Mononuclear cell (primary cell): Measurements from ENCODE around the gene RGP1. TPM values are rescaled to one million over a fixed set of nuclear protein-coding genes. Genes with fewer than 3 reads are reported as not detected.

Source experiments
- H3K27me3 ChIP-seq: 2 replicates; pipeline ENCODE4 v1.6.0; 2011; ENCODE audit warnings: low read length, control low read depth; ENCODE audit not compliant: insufficient read depth
- H3K4me1 ChIP-seq: 2 replicates; pipeline ENCODE4 v1.5.1; 2011; ENCODE audit warnings: mild to moderate bottlenecking, low read length, control low read depth; ENCODE audit not compliant: insufficient read depth
- H3K4me3 ChIP-seq: 2 replicates; pipeline ENCODE4 v1.5.1; 2011; ENCODE audit warnings: mild to moderate bottlenecking, low read length, moderate library complexity
- H3K9me3 ChIP-seq: 2 replicates; pipeline ENCODE4 v1.5.1; 2011; ENCODE audit warnings: low read depth, mild to moderate bottlenecking, control low read depth, low read length
- total RNA-seq: library from RNA; depleted of rRNA; stranded (reverse); fragments of >200 nt; gene quantifications from one replicate; pipeline ENCODE4 v1.2.3, GENCODE V29; 2012

The RGP1 gene, protein sequence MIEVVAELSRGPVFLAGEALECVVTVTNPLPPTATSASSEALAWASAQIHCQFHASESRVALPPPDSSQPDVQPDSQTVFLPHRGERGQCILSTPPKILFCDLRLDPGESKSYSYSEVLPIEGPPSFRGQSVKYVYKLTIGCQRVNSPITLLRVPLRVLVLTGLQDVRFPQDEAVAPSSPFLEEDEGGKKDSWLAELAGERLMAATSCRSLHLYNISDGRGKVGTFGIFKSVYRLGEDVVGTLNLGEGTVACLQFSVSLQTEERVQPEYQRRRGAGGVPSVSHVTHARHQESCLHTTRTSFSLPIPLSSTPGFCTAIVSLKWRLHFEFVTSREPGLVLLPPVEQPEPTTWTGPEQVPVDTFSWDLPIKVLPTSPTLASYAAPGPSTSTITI
- 6.6 TPM for total RNA-seq

DNA sequence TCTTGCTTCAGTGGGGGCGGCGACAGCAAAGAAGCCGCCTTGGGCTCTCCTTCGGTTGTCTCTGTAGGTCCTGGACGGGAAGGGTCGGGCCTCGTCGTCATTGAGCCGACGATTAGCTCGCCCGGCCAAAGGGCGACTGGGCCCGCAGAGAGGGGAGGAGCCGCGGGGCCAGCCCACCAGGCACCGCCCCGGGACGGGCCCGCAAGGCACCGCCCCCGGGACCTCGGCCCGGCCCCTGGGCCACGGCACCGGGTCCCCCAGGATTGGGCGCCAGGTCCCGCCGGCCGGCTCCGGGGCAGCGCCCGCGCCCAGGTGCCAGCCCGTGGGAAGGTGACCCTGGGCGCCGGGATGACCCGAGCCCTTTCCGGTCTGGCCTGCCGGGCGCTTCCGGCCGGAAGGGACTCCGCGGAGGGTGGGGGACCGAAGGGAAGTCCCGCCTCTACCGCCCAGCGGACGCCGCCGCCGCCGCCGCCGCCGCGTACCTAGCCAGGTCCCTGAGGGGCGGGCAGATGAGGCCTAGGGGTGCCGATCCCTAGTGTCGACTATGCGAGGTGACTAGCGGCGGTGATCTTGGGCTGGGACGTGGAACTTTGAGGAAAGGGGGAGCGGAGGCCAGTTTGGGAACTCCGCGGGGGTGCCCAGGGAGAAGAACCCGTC is at the start of gene RGP1, which contains the start of gene GBA2:
Gene RGP1 (plus strand): TSS at position 430 of the 657 bp plus-strand sequence. CDS start 469 bp downstream, outside the sequence.
Gene GBA2 (minus strand): TSS at position 371 of the 657 bp plus-strand sequence. CDS start 524 bp downstream, outside the sequence.
- Histone ChIP-seq H3K27me3 (no peaks in the 10 kb centered on the region), H3K9me3 (no peaks in the 10 kb centered on the region), H3K4me1 (peaks cover 51% of the 10 kb centered on the region), H3K4me3 (peak within 1 kb of the TSS; percentile 74)

DNA sequence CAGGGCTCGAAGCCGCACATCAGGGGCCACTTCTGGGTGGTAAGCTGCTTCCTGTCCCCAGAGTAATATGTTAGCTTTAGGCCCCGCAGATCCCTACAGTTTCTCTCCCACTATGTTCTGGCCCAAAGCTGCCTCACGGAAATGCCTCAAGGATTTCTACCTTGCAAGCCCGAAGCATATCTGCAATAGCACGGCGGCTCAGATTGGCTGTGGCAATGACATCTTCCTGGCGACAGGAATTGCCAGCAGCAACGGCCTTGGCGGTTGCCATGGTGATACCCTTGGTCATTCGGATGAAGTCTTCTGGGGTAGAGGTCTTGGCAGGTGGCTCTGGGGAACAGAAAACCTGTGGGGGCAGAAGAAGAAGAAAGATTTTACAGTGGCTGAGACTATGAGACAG is 49.1 kb upstream of the RGP1 start:
- Histone ChIP-seq H3K4me1 (peaks cover 4% of the 10 kb centered on the region), H3K27me3 (no peaks in the 10 kb centered on the region), H3K4me3 (no peak overlapping the region), H3K9me3 (no peaks in the 10 kb centered on the region)

DNA sequence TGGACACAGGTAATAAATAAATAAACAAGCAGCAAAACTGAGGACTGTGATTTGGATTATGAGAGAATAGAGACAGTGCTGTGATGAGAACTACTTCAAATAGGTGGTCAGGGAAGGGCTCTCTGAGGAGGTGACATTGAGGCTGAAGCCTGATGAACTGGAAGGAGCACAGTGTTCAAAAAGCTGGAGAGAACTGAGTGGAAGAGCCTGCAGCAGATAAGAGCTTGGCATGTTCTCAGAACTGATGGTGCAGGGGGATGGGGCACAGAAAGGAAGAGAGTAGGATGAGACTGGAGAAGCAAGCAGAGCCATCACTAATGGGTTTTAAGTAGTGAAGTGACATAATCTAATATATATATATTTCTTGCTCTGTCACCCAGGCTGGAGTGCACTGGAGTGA is 48.1 kb upstream of the RGP1 start:
- H3K4me3 ChIP-seq = no peak overlapping the region
- H3K9me3 ChIP-seq = no peaks in the 10 kb centered on the region
- H3K4me1 ChIP-seq = peaks cover 4% of the 10 kb centered on the region
- H3K27me3 ChIP-seq = no peaks in the 10 kb centered on the region

DNA sequence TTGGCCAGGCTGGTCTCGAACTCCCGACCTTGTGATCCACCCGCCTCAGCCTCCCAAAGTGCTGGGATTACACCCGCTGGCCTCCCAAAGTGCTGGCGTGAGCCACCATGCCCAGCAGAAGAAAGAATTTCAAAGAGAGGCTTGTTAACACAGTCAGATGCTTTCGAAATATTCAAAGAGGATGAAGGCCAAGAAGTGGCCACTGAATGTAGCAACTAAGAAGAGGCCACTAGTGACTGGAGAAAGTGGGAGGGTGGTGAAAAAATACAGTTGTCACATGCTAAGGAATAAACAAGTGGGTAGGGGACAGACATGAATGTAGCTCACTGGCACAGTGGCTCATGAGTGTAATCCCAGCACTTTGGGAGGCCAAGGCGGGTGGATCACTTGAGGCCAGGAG is 46.4 kb upstream of the RGP1 start:
- no peaks in the 10 kb centered on the region for H3K27me3 ChIP-seq
- no peaks in the 10 kb centered on the region for H3K4me1 ChIP-seq
- no peaks in the 10 kb centered on the region for H3K9me3 ChIP-seq
- H3K4me3 ChIP-seq = no peak overlapping the region

DNA sequence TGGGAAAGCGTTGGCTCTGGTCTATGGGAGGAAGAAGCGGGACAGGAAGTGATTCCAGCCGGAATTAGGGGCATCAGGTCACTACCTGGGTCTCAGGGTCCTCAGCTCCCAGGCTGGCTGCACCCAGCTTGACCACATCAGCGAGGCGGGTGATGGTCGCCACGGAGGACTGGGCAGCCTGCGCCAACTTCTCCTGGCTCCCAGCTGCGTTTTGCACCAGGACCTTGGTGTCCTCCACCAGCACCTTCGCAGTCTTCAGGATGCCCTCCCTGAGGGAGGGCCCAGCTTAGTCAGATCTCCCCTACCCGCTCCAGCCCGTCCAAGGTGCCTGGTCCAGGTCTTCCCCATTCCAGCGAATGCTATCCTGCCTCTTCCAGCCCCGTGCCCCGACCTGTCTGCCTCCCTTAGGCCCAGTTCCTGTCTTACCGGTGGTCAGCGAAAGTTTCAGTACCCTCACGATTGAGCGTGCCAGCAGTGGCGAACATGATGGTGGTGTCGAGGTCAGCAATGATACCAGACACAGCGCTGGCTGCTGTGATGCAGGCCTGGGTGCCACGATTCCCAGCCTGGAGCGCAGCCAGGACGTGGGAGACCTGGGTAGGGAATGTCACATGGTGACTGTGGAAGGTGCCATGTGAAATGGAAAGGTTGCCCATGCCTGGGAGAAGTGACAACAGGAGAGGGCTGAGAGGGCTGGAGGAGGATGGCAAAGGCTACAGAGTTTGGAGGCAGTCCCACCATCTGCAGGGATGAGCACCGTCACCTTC is 45.0 kb upstream of the RGP1 start:
- Histone ChIP-seq H3K9me3 (no peaks in the 10 kb centered on the region), H3K4me3 (no peak overlapping the region), H3K27me3 (no peaks in the 10 kb centered on the region), H3K4me1 (no peaks in the 10 kb centered on the region)

DNA sequence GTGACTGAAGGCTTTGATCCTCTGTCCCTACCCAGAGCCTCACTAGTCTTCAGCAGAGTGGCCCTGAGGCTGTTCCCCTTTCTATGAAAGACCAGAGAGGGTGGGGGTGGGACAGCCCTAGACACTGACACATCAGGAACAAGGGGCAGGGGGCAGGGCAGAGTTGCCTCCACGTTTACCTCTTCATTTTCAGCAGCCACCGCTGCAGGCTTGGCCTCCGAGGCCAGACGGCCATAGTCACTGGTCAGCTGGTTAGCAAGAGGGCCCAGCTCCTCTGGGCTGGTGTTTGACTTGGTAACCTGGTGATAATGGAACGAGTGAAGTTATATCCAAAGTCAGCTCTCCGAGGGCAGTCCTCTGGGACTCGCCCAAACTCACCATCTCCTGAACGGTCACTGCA is 43.7 kb upstream of the RGP1 start:
- Histone ChIP-seq H3K4me3 (no peak overlapping the region), H3K4me1 (no peaks in the 10 kb centered on the region), H3K27me3 (no peaks in the 10 kb centered on the region), H3K9me3 (no peaks in the 10 kb centered on the region)

DNA sequence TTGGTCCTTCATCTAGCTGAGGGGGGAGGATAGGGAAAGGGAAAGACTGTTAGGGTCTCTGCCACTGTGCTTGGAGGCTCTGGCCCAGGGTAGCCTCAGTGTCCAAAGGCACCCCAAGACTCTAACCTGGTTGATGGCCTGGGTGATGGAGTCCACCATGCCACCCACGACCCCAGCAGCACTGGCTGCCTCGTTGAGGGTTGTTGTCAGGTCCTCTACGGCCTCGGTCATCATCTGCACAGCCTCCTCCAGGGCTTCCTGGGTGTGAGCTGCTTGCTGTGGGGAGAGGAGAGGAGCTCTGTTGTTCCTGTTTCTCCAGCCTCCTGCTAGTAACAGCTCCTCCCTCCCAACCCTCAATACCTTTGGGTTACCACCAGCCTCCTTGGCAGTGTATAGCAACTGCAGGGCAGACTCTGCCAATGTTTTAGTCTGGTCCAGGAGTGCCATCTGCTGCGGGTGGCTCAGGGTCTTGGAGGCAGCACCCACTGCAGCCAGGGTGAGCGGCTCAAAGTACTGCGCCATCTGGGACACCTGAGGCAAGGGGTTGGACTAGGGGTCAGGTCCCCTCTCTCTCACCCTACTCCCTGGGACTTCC is 43.2 kb upstream of the RGP1 start:
- Histone ChIP-seq H3K4me3 (no peak overlapping the region), H3K4me1 (no peaks in the 10 kb centered on the region), H3K27me3 (no peaks in the 10 kb centered on the region), H3K9me3 (no peaks in the 10 kb centered on the region)

DNA sequence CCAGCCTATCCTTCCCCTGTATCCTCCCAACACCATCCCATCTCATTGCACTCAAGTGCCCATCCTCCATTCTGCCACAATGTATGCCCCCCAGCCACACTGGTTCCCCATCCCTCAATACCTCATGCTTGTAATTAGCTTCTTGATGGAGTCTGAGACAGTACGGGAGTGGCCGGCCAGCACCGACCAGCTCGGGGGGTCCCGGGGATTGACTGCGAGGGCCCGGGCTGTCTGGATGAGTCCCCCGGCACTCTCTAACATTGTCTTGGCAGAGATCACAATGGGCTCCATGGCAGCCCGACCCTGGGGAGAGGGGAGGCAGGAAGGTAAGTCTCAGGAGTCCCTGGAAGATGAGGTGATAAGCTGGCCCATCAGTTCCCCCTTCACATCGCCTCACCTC is 42.1 kb upstream of the RGP1 start:
- no peaks in the 10 kb centered on the region for H3K27me3 ChIP-seq
- no peaks in the 10 kb centered on the region for H3K9me3 ChIP-seq
- H3K4me1 ChIP-seq = no peaks in the 10 kb centered on the region
- no peak overlapping the region for H3K4me3 ChIP-seq

DNA sequence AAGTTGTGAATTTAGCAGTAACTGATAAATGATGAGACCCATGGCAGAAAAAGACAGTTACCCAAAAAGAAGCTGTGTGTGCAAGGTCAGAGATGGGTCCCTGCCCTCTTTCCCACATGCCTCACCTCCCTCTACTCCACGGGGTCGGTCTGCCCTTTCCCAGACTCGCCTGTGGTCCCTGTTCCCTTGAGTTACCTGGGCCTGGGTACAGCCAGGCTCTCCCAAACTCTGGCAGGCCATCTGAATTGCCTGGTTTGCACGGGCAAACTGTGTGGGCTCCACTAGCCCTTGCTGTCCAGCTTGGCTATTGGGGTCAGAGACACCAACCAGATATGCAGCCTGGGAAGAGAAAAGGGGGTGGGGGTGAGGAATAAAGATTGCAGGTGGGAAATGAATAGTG is 40.9 kb upstream of the RGP1 start:
- no peaks in the 10 kb centered on the region for H3K27me3 ChIP-seq
- H3K4me3 ChIP-seq = no peak overlapping the region
- no peaks in the 10 kb centered on the region for H3K9me3 ChIP-seq
- no peaks in the 10 kb centered on the region for H3K4me1 ChIP-seq

DNA sequence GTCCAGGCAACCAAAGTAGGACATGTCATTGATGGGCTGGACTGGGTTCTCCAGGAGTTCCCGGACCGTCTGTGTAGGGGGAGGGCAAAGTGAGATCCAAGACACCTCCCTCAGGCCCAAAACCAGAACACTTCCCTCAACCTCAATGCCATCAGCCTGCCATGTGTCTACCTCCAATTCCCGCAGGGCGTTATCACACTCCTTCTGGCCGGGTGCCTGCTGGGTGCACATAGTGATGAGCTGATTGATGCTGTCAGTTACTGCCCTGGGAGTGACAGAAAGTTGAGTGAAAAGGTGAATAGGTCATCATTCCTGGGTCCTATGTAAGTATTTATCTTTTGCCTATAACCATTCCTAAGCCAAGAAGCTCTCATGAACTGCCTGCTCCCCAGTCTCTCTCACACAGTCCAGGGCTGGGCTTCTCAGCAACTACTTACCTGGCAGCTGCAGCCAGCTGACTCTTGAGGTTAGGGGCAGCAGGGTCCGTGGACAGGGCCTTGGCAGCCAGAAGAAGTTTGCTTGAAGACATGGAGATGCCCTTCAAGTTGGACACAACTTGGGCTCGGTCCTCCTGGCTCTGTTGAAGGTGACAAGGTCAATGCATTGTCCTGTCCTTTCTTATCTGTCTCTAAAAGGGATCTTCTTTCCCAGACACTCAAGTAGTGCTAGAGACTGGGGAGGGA is 38.1 kb upstream of the RGP1 start:
- Histone ChIP-seq H3K27me3 (no peaks in the 10 kb centered on the region), H3K4me1 (no peaks in the 10 kb centered on the region), H3K4me3 (no peak overlapping the region), H3K9me3 (no peaks in the 10 kb centered on the region)

DNA sequence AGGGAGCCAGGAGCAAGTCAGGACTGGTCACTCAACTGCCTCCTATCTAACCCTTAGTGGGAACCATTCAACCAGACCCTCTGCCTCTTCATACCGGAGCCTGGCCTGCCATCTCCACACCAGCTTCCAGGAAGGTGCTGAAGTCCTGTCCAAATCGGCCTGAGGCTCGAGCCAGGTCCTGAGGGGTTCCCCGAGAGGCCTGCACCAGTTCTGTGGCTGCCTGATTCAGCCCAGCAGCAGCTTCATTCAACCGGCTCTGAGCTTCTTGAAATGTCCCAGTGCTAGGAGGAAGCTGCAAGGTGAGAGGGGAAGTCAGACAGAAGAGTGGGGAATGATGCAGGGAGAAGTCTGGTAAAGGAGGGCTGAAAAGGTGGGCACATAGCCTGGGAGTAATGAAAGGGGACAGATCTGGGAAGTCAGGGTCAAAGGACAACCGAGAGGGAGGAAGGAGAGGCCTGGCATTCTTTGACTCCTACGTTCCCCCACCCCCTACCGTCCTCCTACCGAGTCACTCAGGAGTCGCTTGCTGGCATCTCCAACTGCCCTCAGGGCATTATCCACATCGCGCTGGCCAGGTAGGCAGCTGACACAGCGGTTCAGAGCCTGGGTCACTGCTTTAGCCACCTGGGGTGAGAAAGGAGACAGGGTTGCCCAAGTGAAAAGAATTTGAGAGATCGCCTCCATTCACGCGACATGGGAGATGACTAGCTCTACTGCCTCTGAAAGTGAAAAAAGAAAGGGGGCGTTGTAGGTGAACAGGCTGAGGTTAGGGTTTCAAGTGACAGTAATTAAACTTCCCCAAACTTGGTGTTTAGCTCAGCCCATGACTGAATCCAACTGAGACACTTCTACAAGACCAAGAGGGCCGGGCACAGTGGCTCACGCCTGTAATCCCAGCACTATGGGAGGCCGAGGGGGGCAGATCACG is 37.3 kb upstream of the RGP1 start:
- no peaks in the 10 kb centered on the region for H3K4me1 ChIP-seq
- no peaks in the 10 kb centered on the region for H3K9me3 ChIP-seq
- no peaks in the 10 kb centered on the region for H3K27me3 ChIP-seq
- H3K4me3 ChIP-seq = no peak overlapping the region

DNA sequence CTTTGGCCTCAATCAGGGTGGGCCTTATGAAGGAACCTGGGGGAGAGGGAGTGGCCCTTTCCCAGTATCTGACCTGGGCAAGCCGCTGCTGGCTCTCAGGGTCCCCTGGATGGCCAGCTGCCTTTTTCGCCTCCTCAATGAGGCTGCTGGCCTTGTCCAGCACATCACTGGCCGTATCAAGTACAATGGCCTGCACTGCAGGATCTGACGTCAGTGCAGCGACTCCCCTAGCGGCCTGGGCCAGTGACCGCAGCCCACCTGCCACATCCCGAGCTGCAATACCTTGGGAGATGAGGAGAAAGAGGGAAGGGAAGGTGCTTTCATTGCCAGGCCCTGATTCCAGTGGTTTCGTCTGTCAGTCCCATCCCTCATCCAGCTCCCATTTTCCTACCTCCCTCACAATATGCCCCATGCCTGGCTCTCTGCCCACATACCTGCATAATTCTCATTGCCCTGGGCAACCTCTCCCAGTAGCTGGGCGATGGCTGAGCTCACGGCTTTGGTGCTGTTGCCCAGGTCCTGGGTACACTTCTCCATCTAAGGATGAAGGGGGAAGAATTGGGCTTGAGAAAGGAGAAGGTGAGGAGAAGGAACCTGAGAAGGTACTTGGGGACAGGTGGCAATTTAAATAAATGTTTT is 36.2 kb upstream of the RGP1 start:
- no peaks in the 10 kb centered on the region for H3K4me1 ChIP-seq
- H3K4me3 ChIP-seq = no peak overlapping the region
- no peaks in the 10 kb centered on the region for H3K27me3 ChIP-seq
- H3K9me3 ChIP-seq = no peaks in the 10 kb centered on the region

DNA sequence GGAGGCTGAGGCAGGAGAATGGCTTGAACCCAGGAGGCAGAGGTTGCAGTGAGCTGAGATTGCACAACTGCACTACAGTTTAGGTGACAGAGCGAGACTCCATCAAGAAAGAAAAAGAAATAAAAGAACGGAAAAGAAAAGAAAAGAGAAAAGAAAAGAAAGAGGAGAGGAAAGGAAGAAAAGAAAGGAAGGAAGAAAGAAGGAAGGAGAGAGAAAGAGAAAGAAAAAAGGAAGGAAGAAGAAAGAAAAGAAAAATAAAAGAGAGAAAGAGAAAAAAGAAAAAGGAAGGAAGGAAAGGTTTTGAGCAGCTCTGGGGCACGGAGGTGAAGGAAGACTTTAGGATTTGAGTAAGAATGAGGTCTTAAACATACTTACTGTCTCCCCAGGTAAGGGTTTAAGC is 35.5 kb upstream of the RGP1 start:
- Histone ChIP-seq H3K27me3 (no peaks in the 10 kb centered on the region), H3K4me1 (peaks cover under 1% of the 10 kb centered on the region), H3K4me3 (no peak overlapping the region), H3K9me3 (no peaks in the 10 kb centered on the region)
